Prostate gland (tissue), 2 donors: ENCODE measurements around the gene GRIK3.

Experiments
- POLR2A ChIP-seq: fragments of 450-650 bp; IDR thresholded peaks from one replicate; pipeline ENCODE4 v1.6.1; 2016; ENCODE audit warnings: antibody characterized with exemption, mild to moderate bottlenecking
- POLR2AphosphoS5 ChIP-seq: sonication (generic); formaldehyde crosslinking; IDR thresholded peaks from one replicate; pipeline ENCODE4 v1.6.1; 2017; ENCODE audit warnings: antibody characterized with exemption
- TF ChIP-seq, protein P1 (sequence below), 4 experiments: fragments of 200-600 bp in 2 of 4; fragments of 450-650 bp in 2 of 4; sonication (generic) in 2 of 4; IDR thresholded peaks; 1 replicate in 3 of 4; 2 replicates in 1 of 4; pipeline ENCODE4 v1.5.1; 2016 to 2019; ENCODE audit warnings: antibody characterized with exemption in 4 of 4, mild to moderate bottlenecking in 2 of 4, moderate library complexity in 2 of 4

DNA sequence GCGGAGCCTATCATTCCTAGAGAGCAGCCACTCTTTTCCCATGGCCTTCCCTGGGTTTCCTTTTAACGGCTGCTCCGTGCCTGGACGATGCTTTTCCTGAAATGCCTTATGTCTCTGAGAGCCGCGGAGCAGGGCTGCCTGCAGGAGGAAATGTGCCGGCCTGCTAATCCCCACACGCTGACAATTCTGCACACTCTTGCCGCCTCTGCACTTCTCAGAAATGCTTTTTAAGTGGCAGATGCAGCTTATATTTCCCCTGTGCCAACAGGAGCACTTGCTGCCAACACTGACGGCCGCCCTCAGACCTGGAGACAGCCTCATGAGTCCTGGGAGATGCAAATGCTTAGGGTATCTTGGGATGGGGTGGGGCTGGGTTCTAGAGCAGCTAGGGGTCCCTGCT is 253.2 kb downstream of the GRIK3 start:
- TF ChIP-seq, protein P1, sequence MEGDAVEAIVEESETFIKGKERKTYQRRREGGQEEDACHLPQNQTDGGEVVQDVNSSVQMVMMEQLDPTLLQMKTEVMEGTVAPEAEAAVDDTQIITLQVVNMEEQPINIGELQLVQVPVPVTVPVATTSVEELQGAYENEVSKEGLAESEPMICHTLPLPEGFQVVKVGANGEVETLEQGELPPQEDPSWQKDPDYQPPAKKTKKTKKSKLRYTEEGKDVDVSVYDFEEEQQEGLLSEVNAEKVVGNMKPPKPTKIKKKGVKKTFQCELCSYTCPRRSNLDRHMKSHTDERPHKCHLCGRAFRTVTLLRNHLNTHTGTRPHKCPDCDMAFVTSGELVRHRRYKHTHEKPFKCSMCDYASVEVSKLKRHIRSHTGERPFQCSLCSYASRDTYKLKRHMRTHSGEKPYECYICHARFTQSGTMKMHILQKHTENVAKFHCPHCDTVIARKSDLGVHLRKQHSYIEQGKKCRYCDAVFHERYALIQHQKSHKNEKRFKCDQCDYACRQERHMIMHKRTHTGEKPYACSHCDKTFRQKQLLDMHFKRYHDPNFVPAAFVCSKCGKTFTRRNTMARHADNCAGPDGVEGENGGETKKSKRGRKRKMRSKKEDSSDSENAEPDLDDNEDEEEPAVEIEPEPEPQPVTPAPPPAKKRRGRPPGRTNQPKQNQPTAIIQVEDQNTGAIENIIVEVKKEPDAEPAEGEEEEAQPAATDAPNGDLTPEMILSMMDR (IDR thresholded peaks at IDR 0.05), result no peak
- TF ChIP-seq POLR2A, result no peak
- no peak for TF ChIP-seq POLR2AphosphoS5
